T-helper 2 cell (primary cell): ENCODE results near the gene ZBED4.

Experiments used
- DNase-seq, 5 experiments: peaks; one replicate each; pipeline versions ENCODE4 v3.0.0 to v3.0.0-alpha.2; 2012 to 2022

Gene ZBED4

DNA sequence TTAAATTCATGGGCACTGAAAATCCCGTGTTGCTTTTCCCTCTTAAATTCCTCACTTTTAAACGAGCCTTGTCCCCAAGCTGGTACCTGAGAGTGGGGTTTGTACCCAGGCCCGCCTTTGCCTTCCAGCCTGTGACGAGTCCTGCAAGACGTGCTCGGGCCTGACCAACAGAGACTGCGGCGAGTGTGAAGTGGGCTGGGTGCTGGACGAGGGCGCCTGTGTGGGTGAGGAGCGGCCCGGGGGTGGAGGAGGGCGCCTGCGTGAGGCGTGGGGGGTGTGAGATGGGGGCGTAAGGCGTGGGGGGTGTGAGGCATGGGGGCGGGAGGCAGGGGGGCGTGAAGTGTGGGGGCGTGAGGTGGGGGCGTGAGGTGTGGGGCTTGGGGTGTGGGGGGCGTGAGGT, 68.8 kb downstream of the ZBED4 start:
- DNase-seq = no peak

DNA sequence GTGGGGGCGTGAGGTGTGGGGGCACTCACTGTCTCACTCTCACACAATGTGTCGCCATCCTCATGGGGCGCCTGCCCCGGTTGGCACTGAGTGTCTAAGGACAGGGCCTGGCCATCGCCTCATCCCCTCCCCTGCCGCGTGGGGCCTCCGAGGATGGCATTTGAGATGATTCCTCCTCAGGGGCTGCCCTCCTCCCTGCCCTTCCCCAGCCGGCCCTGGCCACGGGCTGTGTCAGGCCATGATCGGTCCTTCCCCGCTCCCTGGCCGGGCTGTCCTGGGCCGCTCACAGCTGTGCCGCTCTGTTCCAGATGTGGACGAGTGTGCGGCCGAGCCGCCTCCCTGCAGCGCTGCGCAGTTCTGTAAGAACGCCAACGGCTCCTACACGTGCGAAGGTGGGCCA, 69.3 kb downstream of the ZBED4 start:
- DNase-seq = peak in 1 of 5 experiments; percentile 2

- DNase-seq = peak in 2 of 5 experiments; percentile 25 to 45
Observed at GRCh38 chr22:49923445-49923844, 69.8 kb downstream of the ZBED4 start.

GRCh38 chr22:49924113-49924833, 70.6 kb downstream of the ZBED4 start:
- DNase-seq = no peak

DNA sequence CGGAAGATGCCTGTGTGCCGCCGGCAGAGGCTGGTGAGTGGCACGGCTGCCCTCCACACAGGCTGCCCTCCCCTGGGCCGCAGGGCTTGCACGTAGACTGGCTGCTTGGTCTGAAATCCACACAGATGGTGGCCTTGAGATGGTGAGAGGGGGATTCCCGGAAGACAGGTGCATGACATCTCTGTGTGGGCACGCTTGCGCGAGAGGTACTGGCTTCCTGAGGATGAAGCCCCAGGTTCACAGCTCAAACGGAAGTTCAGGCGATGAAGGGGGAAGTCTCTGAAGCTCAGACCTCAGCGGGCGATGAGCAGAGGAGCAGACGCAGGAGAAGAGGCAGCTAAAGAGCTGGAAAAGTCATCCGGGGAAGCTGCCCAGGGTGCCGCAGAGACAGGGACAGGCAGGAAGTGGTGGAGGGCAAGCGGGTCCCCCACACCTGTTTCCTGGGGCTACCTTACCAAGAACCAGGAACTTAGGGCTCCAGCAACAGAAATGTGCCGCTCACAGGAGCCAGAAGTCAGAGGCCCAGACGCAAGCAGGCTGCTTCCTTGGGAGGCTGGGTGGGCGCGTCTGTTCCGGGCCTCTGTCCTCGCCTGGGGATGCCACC, 72.0 kb downstream of the ZBED4 start:
- peak; percentile 36 to 85 (median 74) for DNase-seq

GRCh38 chr22:49926916-49927315, 73.3 kb downstream of the ZBED4 start:
- no peak for DNase-seq

GRCh38 chr22:49927483-49928184, 74.0 kb downstream of the ZBED4 start:
- no peak for DNase-seq

DNA sequence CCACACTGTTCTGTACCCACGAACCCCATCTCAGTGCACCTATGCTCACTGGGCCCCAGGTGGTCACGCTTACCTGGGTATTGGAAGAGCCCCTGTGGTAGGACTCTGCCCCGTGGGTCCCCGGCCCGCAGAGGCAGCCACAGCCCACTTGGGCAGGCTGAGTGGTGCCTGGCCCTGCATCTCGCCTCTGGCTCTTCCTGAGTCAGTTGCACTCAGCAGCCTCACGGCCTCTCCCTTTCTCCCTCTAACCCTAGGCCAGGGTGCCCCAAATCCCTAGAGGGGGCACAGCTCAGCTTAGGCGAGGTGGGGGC, 74.5 kb downstream of the ZBED4 start:
- no peak for DNase-seq

GRCh38 chr22:49928555-49929210, 75.0 kb downstream of the ZBED4 start:
- no peak for DNase-seq

DNA sequence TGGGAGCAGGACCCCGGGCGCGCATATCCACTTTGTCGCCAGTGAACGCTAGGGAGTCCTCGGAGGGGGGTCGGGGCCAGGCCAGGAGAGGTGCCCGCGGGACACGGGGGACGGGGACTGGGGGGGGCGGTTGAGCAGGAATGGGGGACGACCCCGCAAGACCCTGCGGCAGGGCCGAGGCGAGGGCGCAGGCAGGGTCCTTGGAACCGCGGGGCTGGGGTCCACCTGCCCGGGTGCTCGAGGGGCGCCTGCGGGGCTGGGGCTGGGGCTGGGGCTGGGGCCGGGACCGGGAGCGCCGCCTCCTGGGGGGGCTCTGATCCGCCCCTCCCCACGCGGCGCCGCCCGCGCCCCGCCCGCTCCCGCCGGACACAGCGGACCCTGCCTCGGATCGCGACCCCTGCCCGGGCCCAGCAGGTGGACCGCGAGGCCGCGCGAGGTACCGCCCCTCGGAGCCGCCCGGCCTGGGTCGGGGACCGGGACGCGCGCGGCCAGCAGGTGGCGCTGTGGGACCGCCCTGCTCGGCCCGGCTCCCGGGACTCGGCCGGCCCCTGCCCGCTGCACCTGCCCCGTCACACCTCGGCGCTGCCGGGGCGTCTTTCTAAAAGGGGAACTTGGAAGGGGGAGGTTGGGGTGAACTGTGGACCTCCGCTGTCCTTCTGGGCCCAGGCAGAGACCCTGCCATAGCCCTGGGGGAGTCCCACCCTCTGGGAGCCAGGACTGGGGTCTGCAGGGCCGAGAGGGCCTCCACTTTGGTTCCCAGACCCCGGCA, 75.8 kb downstream of the ZBED4 start:
- peak; percentile 60 to 75 (median 72) for DNase-seq

DNA sequence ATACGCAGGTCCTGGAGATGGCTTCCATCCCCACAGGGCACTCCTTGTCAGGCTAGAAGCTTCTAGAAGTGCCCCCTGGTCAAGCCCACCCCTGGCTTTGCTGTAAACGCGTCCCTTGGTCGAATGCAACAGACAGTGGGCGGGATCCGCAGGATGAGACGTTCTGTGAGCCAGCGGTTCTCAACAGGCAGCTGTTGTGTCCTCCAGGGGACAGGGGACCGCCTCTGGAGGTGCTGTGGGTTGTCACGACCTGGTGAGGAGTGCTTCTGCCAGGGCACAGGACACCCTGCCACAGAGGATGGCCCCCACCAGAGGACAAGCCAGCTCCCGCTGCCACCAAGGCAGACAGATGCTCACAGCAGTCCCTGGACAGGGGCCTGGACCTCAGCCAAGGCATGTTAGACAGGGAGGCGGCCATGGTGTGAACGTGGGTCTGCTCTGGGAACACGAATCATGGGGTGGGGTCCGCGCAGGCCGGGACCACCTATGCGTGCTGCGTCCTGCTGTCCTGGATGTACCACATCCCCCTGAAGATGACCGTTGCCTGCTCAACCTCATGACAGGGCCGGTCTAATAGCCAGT, 76.4 kb downstream of the ZBED4 start:
- DNase-seq = no peak

- DNase-seq = peak in 1 of 5 experiments; percentile 48
Observed at GRCh38 chr22:49930596-49931412, 77.2 kb downstream of the ZBED4 start.

DNA sequence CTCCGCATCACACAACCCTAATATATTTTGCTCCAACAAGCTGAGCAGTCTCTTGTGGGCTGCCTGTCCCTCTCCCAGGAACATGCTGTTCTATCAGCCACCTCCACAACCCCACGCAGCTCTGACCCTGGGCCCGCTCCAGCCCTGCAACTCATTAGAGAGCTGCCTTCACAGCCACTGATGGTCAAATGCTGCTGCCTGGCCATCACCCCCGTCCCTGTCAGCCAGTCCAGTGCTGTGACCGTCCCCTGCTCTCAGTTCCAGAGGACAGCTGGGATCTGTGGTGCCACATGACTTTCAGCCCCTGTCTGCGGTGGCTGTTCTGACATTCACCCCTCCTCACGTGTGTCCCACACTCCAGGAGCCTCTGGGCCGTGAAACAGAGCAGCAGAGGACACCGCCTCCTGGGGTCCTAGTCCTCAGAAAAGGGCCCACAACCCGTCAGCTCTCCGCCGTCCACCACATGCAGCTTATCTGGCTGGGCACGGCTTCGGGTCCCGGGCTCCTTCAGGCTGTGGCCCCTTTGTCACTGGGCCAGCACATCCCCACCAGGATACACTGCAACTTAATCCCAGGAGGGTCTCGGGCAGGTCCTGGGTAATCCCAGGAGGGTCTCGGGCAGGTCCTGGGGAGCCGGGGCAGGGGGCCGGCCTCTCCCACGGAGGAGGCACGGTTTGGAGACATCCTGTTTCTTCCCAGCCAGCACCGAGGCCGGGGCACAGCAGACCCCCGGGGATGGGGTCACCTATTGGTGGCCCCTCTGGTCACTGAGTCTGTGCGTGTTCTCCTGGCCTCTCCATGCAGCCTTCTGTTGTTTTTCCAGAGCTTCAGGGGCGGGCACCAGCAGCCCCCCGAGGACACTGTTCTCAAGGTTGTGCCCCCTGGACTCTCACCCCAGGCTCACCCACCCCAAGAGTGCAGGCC, 79.9 kb downstream of the ZBED4 start:
- no peak for DNase-seq

- DNase-seq = peak in 3 of 5 experiments; percentile 27 to 41 (median 30)
Observed at GRCh38 chr22:49934160-49934890, 80.7 kb downstream of the ZBED4 start.

- DNase-seq = peak; percentile 65 to 91 (median 77)
Observed at GRCh38 chr22:49934891-49935557, 81.4 kb downstream of the ZBED4 start.

GRCh38 chr22:49935561-49935960, 81.9 kb downstream of the ZBED4 start:
- DNase-seq = no peak

DNA sequence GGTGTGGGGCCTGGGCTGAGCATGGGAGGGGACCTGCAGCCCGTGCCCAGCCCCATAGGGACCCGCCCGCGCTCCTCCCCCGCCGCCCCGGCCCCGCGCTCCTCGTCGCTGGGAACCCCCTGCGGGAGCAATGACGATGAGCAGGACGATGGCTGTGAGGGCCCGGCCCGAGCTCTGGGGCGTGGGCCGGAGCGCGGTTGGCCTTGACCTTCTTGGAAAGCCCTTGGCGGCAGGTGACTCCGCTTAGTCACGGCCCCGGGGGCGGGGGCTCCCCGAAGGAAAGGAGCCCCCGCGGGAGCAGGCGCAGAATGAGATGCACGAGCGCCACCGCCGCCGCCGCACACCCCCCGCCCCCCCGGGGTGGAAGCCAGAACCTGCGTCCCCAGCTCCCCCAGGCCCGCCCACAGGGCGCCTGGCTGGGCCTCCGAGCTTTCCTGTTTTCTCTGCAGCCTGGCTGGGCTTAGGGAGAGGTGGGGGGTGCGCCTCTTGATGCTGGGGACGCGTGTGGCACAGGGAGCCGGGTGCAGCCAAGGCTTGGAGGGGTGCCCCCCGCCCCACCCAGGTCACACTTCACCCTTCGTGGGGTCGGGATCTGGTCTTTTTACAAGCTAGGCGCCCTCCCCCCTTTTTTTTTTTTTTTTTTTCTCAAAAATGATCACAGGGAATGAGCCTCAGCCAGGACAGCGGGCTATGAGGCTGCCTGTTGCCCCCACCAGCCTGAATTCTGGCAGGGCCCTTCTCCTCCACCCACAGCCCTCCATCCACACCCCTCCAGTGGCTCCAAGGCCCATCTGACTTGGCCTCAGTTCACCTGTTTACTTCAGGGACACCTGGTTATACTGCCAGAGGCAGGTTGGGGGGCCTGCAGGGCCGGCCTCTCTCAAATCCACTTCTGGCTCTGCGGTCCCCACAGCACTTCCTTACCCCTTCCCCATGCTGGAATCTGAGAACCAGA, 82.7 kb downstream of the ZBED4 start:
- DNase-seq = peak; percentile 86 to 93 (median 89)
